HepG2 (cell line): ENCODE measurements around the gene TMEFF2. TPM values are rescaled to one million over a fixed set of nuclear protein-coding genes. Genes with fewer than 3 reads are reported as not detected.

Source experiments
- ATAC-seq: fragments of 200-7000 bp; cut with Tn5 transposase; 3 replicates; pipeline ENCODE4 v1.9.1; 2020; ENCODE audit warnings: mild to moderate bottlenecking, moderate library complexity
- BruUV-seq: library from RNA; stranded (reverse); fragments of 400-500 nt; replicated peaks from 2 replicates; lab custom pipeline; 2021; lab: Mats Ljungman, UMichigan
- CTCF ChIA-PET: fragments of 300-600 bp; formaldehyde crosslinking; extraction: SDS; loops from one replicate; lab custom pipeline; 2021; ENCODE audit warnings: low total read pairs, inconsistent platforms, low intra/inter-chr PET ratio; lab: Yijun Ruan, JAX
- POLR2A ChIA-PET: fragments of 350-600 bp; sonication (Branson Sonifier 250); formaldehyde crosslinking; loops from one replicate; lab custom pipeline; 2020; ENCODE audit warnings: antibody characterized with exemption, inconsistent platforms; lab: Yijun Ruan, JAX
- DNase-seq: peaks from one replicate; pipeline ENCODE4 v3.0.0-alpha.2; 2015; ENCODE audit warnings: low spot score
- FAIRE-seq: peaks from 3 replicates; lab custom pipeline; 2011; peaks lifted over from hg19 to GRCh38; lab: Jason Lieb, UNC
- H2AFZ ChIP-seq: one replicate; pipeline ENCODE4 v1.6.1; 2011; ENCODE audit warnings: low read length, inconsistent platforms
- H3K27ac ChIP-seq: fragments of 300-600 bp; 3 replicates; pipeline ENCODE4 v1.8.0; 2011; ENCODE audit warnings: mixed run types, mild to moderate bottlenecking, mixed read lengths, low read length, inconsistent platforms; ENCODE audit not compliant: insufficient read depth; ENCODE audit errors: extremely low read length
- H3K27me3 ChIP-seq, 2 experiments: fragments of 200-600 bp in 1 of 2; 2 replicates in 1 of 2; 3 replicates in 1 of 2; pipeline versions ENCODE4 v1.6.0 to v1.8.0; 2011; ENCODE audit warnings: low read length in 2 of 2, mild to moderate bottlenecking in 2 of 2, moderate library complexity in 2 of 2, inconsistent platforms in 1 of 2; ENCODE audit not compliant: insufficient read depth in 2 of 2, control insufficient read depth in 1 of 2
- H3K36me3 ChIP-seq, 2 experiments: fragments of 200-600 bp in 1 of 2; replicated peaks in 1 of 2; 2 replicates in 1 of 2; 3 replicates in 1 of 2; pipeline versions ENCODE4 v1.5.1 to v1.8.0; 2011; ENCODE audit warnings: low read length in 2 of 2, inconsistent platforms in 1 of 2; ENCODE audit not compliant: insufficient read depth in 2 of 2, control insufficient read depth in 1 of 2
- H3K4me1 ChIP-seq: 2 replicates; pipeline ENCODE4 v1.5.1; 2012; ENCODE audit warnings: low read length, inconsistent platforms; ENCODE audit not compliant: insufficient read depth
- H3K4me2 ChIP-seq: 2 replicates; pipeline ENCODE4 v1.6.0; 2011; ENCODE audit warnings: low read depth, low read length, inconsistent platforms
- H3K4me3 ChIP-seq, 3 experiments: fragments of 200-600 bp in 1 of 3; sonication (generic), shearing (Covaris generic) in 1 of 3; replicated peaks in 1 of 3; 2 replicates each; pipeline ENCODE4 v1.5.1; 2011 to 2016; ENCODE audit warnings: low read length in 3 of 3, inconsistent platforms in 2 of 3, low read depth in 2 of 3, mild to moderate bottlenecking in 2 of 3, control low read depth in 1 of 3, mixed read lengths in 1 of 3; ENCODE audit not compliant: insufficient read depth in 1 of 3
- H3K79me2 ChIP-seq: one replicate; pipeline ENCODE4 v1.6.1; 2011; ENCODE audit warnings: low read length, inconsistent platforms; ENCODE audit not compliant: insufficient read depth
- H3K9ac ChIP-seq: 2 replicates; pipeline ENCODE4 v1.6.0; 2011; ENCODE audit warnings: mild to moderate bottlenecking, low read depth, low read length, inconsistent platforms; ENCODE audit not compliant: insufficient read depth
- H3K9me3 ChIP-seq: 2 replicates; pipeline ENCODE4 v1.5.1; 2012; ENCODE audit warnings: mild to moderate bottlenecking, low read length
- H4K20me1 ChIP-seq: 2 replicates; pipeline ENCODE4 v1.6.0; 2011; ENCODE audit warnings: inconsistent platforms, mild to moderate bottlenecking, low read length, moderate library complexity; ENCODE audit not compliant: insufficient read depth
- ATF7 ChIP-seq, 2 experiments: fragments of 450-650 bp in 1 of 2; sonication (generic) in 1 of 2; formaldehyde crosslinking in 1 of 2; IDR thresholded peaks; 2 replicates each; pipeline versions ENCODE4 v1.4.0 to v1.6.1; 2016 to 2020; ENCODE audit warnings: antibody characterized with exemption in 1 of 2, mild to moderate bottlenecking in 1 of 2, missing genetic modification reagents in 1 of 2
- CEBPG ChIP-seq: IDR thresholded peaks from 2 replicates; pipeline ENCODE4 v1.6.1; 2016
- HDAC1 ChIP-seq: sonication (generic); formaldehyde crosslinking; IDR thresholded peaks from 2 replicates; pipeline ENCODE4 v1.5.1; 2020; ENCODE audit warnings: mild to moderate bottlenecking, missing genetic modification reagents
- MBNL3 ChIP-seq: fragments of 250-450 bp; sonication (Bioruptor Pico); conservative IDR thresholded peaks from 2 replicates; pipeline ENCODE4 v1.8.0; 2022; ENCODE audit warnings: mild to moderate bottlenecking, inconsistent platforms
- PLRG1 ChIP-seq: fragments of 450-650 bp; conservative IDR thresholded peaks from 2 replicates; pipeline ENCODE4 v1.6.1; 2016
- ZHX1 ChIP-seq: sonication (generic); formaldehyde crosslinking; IDR thresholded peaks from 2 replicates; pipeline ENCODE4 v1.8.1; 2022; ENCODE audit warnings: low read depth, mild to moderate bottlenecking, missing genetic modification reagents
- WGBS: methylation state at CpG from one replicate; pipeline ENCODE4 v1.1.6; 2017; ENCODE audit warnings: low lambda C conversion rate; 5-methylcytosine and 5-hydroxymethylcytosine counted together
- in situ Hi-C: cut with HindIII; loops from 2 replicates; pipeline ENCODE4 v1.10.0; 2017; ENCODE audit warnings: low pct_unique_long_range_greater_than_20kb; ENCODE audit not compliant: extremely low pct_ligation_motif_present
- intact Hi-C: fragments of 100-400 bp; cut with micrococcal nuclease; formaldehyde crosslinking; loops from one replicate; pipeline ENCODE4 v1.10.0; 2022; ENCODE audit not compliant: unreplicated experiment
- polyA plus RNA-seq, 8 experiments: library from polyadenylated mRNA; depleted of rRNA in 3 of 8; stranded (reverse) in 7 of 8; unstranded in 1 of 8; fragments of >200 nt; fragmentation: Illumina TruSeq in 4 of 8; extraction: Trizol in 4 of 8; gene quantifications; 2 replicates each; pipeline versions ENCODE4 v1.2.1 to v1.2.3, GENCODE V29; 2011 to 2016; ENCODE audit warnings: low read depth in 4 of 8, missing spikeins in 1 of 8, mixed read lengths in 1 of 8; ENCODE audit not compliant: insufficient read depth in 1 of 8
- total RNA-seq, 5 experiments: library from RNA; depleted of rRNA; stranded (reverse); fragments of >200 nt; fragmentation: Illumina TruSeq; extraction: Trizol; gene quantifications; 2 replicates each; pipeline ENCODE4 v1.2.3, GENCODE V29; 2016; ENCODE audit warnings: low read depth in 1 of 5

TMEFF2 gene
- total and polyA plus RNA-seq, 2 of the 13 experiments (the other 11 are each of a cell fraction or from before 2014, with no cell fraction given) = not detected

GRCh38 chr2:192087398-192087958, 107.3 kb downstream of the TMEFF2 start:
- in situ Hi-C loops = no loop called here
- POLR2A ChIA-PET = no interaction called here

More at GRCh38 chr2:192087398-192087958, 107.3 kb downstream of the TMEFF2 start:
- H3K9me3 ChIP-seq = no peaks in the 10 kb centered on the region
- no peak overlapping the region for H2AFZ ChIP-seq
- CTCF ChIA-PET = no interaction called here
- H3K4me3 ChIP-seq = no peak overlapping the region
- WGBS = 2% methylated on average over 4 of the region's 4 CpGs
- no peaks in the 10 kb centered on the region for H3K79me2 ChIP-seq
- no peak overlapping the region for H3K9ac ChIP-seq
- no peak for ATAC-seq
- intact Hi-C loops = no loop called here
- no peaks in the 10 kb centered on the region for H3K36me3 ChIP-seq
- FAIRE-seq = no peak
- no peak overlapping the region for H3K4me2 ChIP-seq
- no peak overlapping the region for H3K27ac ChIP-seq
- DNase-seq = no peak
- no peaks in the 10 kb centered on the region for H3K27me3 ChIP-seq
- no peaks in the 10 kb centered on the region for H4K20me1 ChIP-seq
- BruUV-seq = no TSS peak
- TF ChIP-seq PLRG1 = no peak
- TF ChIP-seq MBNL3 = no peak
- TF ChIP-seq CEBPG (CRISPR knock-in tag) = no peak
- no peak for TF ChIP-seq HDAC1 (CRISPR knock-in tag)
- TF ChIP-seq ZHX1 (CRISPR knock-in tag) = no peak
- TF ChIP-seq ATF7 (IDR thresholded peaks at IDR 0.05) = no peak
- no peak for TF ChIP-seq ATF7 (CRISPR knock-in tag; IDR thresholded peaks at IDR 0.05)
- H3K4me1 ChIP-seq = no peaks in the 10 kb centered on the region
